AG20443 (cell line): Measurements from ENCODE around the gene GOLGA6A.
"Not testable (repeated sequence)": the region's sequence is repeated elsewhere in the genome, so short reads cannot be mapped to it uniquely, and the experiment has no call there.

Experiments
- DNase-seq: peaks from one replicate; pipeline ENCODE4 v3.0.0; 2012; ENCODE audit warnings: low spot score, mixed read lengths

Gene GOLGA6A

DNA sequence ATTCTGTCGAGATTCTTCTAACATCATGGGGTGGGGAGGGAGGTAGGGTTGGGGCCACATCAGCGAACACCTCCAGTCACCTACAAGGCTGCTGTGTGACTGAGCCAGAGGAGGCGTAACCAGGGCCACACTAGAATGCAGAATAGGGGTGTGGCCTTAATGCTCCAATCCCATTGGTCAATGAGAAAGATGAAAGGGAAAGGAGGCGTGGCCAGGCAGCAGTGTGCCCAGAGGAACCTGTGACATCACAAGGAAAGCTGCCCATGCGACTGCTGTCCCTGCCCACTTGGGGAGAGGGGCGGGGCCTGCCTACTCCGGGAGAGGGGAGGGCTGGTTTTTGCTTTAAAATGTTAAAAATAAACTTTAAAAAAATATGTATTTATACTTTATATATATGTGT is at the start of gene GOLGA6A:
Gene GOLGA6A, minus strand, starts transcription at position 101 of the 400 bp plus-strand sequence. Its CDS starts 41 bp downstream, at position 60.
- DNase-seq = not testable (repeated sequence)

DNA sequence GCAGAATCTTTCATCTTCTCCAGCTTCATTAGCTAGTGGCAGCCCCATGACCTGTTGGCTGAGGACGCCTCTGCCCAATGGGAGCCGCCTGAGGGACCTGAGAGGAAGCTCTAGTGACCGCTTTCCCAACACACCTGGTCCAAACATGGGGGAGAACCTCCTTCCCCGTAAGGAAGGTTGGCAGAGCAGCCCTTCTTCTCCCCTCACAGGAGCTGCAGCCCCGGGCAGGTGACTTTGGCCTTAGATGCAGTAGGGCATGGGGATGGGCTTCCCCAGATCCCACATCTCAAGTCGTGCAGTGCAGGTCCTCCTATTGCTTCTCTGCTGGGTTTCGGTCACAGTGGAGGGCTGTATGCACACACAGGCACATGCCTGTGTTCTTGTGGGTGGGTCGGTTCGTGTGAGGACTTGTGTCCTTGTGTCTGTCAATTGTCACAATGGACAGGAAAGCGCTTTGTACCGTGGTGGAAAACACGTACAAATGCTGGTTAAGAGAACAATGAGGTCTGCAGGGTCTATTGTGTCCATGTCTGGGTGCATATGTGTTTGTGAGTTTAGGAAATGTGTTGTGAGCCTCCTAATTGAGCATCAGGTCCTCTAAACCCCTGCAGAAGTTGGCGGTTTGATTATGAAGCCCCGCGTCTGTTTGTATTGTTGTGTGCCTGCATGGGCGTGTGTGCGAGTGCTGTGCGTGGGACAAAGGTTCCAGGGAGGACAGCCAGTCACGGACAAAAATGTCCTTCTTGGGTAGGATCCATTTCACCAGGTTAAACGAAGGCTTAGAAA is 49.5 kb upstream of the GOLGA6A start:
- DNase-seq = no peak

GRCh38 chr15:74130849-74131627 is 48.7 kb upstream of the GOLGA6A start:
- no peak for DNase-seq

GRCh38 chr15:74130155-74130848 is 48.0 kb upstream of the GOLGA6A start, which contains the start of gene ISLR2:
ISLR2 (plus strand) TSS chr15:74130586; CDS start chr15:74132755, 2,169 bp downstream.
- peak; percentile 26 for DNase-seq

- DNase-seq = peak; percentile 13
Measured at GRCh38 chr15:74129586-74130154, 47.3 kb upstream of the GOLGA6A start.

DNA sequence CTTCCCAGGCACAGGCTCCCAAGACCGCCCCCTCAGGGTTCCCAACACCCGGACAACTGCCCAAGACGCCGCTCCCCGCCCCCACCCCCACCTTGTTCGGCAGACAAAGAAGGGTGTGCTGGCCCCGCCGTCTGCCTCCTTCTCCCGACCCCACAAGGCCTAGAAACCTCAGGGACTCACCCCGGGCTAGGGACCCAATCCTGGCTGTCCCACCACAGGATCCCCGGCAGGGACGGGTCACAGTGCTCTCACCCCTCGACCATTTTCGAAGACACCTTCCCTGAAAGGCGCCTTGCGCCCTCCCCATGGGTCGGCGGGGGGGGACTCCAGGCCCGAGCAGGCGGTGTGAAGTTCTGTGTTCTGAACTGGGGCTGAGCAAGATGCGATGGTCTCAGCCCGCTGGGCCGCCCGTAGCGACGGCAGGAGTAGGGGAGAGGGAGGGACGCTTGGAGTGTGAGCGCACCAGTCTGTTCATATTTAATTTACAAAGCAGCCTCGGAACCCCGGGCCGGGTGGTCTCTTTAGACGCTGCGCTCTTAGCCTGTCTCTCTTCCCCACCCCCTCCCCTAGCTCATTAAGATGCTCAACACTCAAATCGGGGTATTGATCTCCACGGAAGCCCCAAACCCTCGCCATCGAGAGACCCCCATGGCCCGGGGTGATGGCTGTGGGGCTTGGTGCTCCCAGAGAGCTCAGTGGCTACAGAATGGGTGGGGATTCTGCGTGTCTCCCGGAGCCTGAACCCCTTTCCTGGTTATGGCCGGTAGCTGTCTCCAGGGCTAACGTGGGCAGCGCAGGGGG is 46.6 kb upstream of the GOLGA6A start:
- peak; percentile 8 for DNase-seq

DNA sequence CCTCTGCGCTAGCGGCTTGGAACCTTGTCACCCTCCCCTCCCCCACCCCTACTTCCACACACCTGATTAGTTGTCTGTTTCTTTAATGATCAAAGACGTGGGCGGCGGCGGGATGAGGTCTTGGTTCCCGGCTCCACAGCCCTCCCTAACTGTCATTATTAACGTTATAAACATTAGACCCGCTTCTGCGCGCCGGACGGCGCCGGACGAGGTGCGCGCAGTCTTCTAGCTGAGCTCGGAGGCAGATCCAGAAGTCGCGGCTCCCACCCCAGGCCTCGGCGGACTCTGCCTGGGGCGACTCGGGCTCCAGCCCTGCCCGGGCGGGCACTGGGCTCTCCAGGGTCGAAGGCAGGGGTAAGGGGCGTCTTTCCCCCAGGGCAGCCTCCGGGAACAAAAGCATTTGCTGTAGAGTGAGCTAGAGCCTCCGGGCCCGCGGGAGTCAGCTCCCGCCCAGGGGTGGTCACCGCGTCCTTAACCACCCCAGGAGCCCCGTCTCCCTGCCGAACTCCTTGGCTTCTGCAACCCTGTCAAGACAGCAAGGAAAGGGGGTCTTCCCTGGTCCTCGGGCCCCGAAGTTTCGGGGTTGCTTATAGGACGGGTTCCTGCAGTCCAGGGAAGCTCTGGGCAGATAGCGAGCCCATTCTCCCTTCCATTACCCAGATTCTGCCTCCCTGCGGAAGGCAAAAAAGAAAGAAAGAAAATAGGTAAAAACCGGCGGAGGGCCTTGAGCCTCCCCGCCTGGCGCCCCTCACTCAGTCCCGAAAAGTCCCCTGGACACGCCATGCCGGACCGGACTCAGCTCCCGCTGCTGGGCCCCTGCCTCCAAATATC is 45.8 kb upstream of the GOLGA6A start:
- peak; percentile 48 for DNase-seq

DNA sequence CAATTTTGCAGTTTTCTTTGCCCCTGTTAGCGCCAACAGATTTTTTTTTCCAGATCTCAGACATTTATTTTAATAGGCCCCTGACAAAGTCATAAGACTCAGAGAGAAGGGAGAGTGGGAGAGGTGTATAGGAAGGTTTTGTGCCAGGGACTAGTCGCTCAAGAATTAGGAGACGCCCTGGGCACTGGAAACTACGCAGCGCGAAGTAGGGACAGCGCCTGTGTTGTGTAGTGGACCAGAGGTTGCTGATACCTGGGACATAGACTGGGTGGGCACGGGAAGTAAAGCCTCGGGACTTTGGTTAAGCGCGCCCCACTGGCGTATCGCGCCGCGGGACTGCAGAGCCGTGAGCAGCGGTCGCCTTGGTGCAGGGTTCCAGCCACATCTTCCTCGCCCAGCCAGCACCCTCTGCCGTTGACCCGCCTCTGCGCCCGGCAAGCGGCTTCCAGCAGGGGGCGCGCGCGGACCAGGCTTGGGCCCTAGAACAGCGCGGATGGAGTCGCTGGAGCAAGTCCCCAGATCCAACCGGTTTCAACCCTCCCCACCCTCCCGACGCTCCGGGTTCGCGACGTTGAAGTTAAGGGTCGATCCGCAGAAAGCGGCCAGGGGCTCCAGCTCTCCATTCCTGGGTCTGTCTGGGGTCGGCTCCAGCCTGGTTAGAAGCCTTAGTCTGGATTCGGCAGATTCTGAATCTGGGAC is 45.1 kb upstream of the GOLGA6A start:
- peak; percentile 93 for DNase-seq

DNA sequence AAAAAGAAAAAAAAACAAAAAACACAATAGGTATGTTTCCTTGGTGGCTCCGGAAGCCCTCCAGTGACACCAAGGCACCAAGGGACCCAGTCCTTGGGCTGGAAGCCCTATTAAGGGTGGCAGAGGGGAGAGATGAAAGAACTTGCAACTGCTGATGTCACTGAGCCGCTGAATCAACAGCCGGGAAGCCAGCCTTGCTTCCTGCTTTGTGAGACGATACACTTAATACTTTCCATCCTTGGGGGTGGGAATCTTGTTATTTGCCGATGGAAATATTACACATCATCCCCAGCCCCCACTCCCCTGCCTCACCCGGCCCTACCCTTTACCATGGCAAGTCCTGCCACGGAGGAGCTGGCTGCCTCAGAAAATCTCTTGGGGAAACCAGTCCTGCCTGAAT is 42.4 kb upstream of the GOLGA6A start:
- peak; percentile 20 for DNase-seq

DNA sequence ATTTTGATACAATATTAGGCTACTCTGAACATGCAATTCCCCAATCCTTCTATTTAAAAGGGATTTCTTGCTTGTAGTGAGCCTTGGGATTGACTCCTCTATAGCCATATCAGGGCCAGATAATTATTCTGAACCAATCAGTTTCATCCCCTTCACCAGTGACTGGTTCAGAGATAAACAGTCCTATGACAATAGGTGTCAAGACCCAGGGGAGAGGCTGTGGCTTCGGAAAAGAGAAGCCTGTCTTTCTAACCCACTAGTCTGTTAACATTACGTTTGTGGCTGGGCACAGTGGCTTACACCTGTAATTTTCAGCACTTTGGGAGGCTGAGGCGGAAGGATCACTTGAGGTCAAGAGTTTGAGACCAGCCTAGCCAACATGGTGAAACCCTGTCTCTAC is 41.8 kb upstream of the GOLGA6A start:
- DNase-seq = no peak

- DNase-seq = no peak
Measured at GRCh38 chr15:74123658-74124057, 41.3 kb upstream of the GOLGA6A start.

DNA sequence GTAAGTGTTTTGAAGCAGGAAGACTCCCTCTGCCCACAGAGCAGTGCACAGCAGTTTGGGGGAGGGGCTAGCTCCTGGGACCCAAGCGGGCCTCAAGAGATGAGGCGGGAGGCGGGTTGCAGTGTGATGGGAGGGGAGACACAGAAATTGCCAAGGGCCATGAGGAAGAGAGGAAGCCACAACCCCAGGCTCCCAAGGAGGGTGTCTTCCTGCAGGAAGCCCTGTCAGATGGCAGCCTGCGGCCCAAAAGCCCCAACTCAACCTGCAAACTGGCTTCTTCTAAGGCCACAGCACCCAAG is 40.7 kb upstream of the GOLGA6A start:
- DNase-seq = no peak

GRCh38 chr15:74122403-74123130 is 40.2 kb upstream of the GOLGA6A start:
- DNase-seq = no peak

- DNase-seq = no peak
Measured at GRCh38 chr15:74121858-74122257, 39.5 kb upstream of the GOLGA6A start.

- no peak for DNase-seq
Measured at GRCh38 chr15:74121039-74121438, 38.7 kb upstream of the GOLGA6A start.

- DNase-seq = no peak
Measured at GRCh38 chr15:74120426-74120825, 38.1 kb upstream of the GOLGA6A start.

DNA sequence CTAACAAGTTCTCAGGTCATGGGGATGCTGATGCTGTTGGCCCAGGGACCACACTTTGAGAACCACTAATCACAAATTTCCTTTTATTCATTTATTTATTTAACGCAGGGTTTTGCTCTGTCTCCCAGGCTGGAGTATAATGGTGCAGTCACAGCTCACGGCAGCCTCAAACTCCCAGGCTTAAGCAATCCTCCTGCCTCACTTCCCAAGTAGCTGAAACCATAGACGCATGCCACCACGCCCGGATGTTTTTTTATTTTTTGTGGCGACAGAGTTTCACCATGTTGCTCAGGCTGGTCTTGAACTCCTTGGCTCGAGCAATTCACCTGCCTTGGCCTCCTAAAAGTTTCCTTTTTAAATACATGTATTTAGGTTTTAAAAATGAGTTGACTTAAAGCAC is 27.4 kb upstream of the GOLGA6A start:
- DNase-seq = no peak

DNA sequence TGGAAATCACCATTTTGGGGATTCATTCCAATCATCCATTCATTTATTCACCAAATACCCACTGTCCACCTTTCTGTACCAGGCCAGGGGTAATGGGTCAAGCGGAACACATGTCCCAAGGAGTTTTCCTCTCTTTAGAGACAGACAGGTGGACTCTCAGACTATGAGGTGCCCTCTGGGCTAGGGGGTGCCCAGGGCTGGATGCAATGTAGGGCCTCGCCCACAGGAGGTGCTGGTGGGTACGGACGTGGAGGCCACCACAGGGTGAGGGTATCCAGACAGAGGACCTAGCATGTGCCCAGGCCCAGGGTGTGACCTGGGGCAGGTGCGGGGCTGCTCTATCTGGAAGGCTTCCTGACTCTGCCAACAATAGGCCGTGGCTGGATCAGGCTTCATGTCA is 26.3 kb upstream of the GOLGA6A start:
- DNase-seq = not testable (repeated sequence)

DNA sequence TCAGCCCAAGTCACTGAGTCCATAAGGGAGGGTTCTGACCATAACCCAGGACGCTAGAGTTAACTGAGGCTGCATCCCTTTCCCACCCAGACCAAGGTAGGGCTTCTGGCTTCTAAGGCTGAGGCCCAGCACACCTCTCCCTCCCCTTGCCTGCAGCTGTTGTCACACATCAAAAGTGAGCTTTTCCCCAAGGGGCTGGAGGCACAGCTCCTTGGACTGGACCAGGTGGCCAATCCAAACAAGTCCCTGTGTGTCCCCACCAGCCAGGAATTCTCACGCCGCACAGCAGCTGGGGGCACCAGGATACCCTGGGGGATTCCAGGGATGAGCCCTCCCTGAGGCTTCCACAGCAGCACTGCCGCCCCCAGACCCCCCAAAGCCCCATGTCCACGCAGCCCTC is 25.8 kb upstream of the GOLGA6A start:
- DNase-seq = no peak
